ENCODE data around the gene NEU1.
A peak's percentile ranks its signal among the peaks of the same experiment; 100 is the strongest.

- TF ChIP-seq CTCF (IDR thresholded peaks at IDR 0.05) (no peak), EP300 (IDR thresholded peaks at IDR 0.05; ENCODE audit: borderline replicate concordance in 1 of 2, low read depth in 1 of 2, low read length in 1 of 2) (0 out of 4 replicates have a peak, but pooled peaks of 1 of the 2 experiments have one; percentile 12), MAX (IDR thresholded peaks at IDR 0.05; ENCODE audit: low read depth) (peak; percentile 69; the same call in 1 of the 2 replicates), POLR2AphosphoS5 (IDR thresholded peaks at IDR 0.05; ENCODE audit: low read depth, low read length) (peak; percentile 96)
Measured at GRCh38 chr6:31862344-31863235, at the start of gene NEU1.
